H9 (cell line): ENCODE data around the gene LRP1B. TPM values are rescaled to one million over a fixed set of nuclear protein-coding genes. Genes with fewer than 3 reads are reported as not detected.

ENCODE experiments used
- DNase-seq: peaks from one replicate; pipeline ENCODE4 v3.0.0-alpha.2; 2017
- H2AFZ ChIP-seq: one replicate; pipeline ENCODE4 v1.6.1; 2013; ENCODE audit warnings: mild to moderate bottlenecking, low read length, control low read depth, moderate library complexity
- H2AK5ac ChIP-seq: 2 replicates; pipeline ENCODE4 v1.6.1; 2013; ENCODE audit warnings: low read length, control low read depth, mixed read lengths; ENCODE audit not compliant: insufficient read length
- H2BK120ac ChIP-seq: one replicate; pipeline ENCODE4 v1.6.1; 2013; ENCODE audit warnings: low read depth, mild to moderate bottlenecking, low read length, control low read depth, inconsistent platforms; ENCODE audit not compliant: poor library complexity, severe bottlenecking
- H2BK12ac ChIP-seq: 2 replicates; pipeline ENCODE4 v1.6.1; 2013; ENCODE audit warnings: low read length, control low read depth, mixed read lengths, low read depth; ENCODE audit not compliant: insufficient read length
- H2BK15ac ChIP-seq: 2 replicates; pipeline ENCODE4 v1.6.1; 2013; ENCODE audit warnings: low read depth, low read length, control low read depth
- H2BK20ac ChIP-seq: one replicate; pipeline ENCODE4 v1.6.1; 2013; ENCODE audit warnings: low read depth, mild to moderate bottlenecking, low read length, control low read depth, inconsistent platforms; ENCODE audit not compliant: poor library complexity, severe bottlenecking
- H2BK5ac ChIP-seq: 2 replicates; pipeline ENCODE4 v1.6.1; 2013; ENCODE audit warnings: low read length, control low read depth, mixed read lengths; ENCODE audit not compliant: insufficient read length
- H3K14ac ChIP-seq: 2 replicates; pipeline ENCODE4 v1.6.1; 2013; ENCODE audit warnings: low read length, control low read depth; ENCODE audit not compliant: insufficient read depth
- H3K18ac ChIP-seq: 2 replicates; pipeline ENCODE4 v1.6.1; 2013; ENCODE audit warnings: low read depth, mild to moderate bottlenecking, mixed read lengths, low read length, control low read depth; ENCODE audit not compliant: insufficient read length
- H3K23ac ChIP-seq: 2 replicates; pipeline ENCODE4 v1.6.1; 2013; ENCODE audit warnings: low read length, control low read depth, mixed read lengths, low read depth; ENCODE audit not compliant: insufficient read length
- H3K23me2 ChIP-seq: 2 replicates; pipeline ENCODE4 v1.6.1; 2013; ENCODE audit warnings: low read depth, mild to moderate bottlenecking, mixed read lengths, low read length, control low read depth; ENCODE audit not compliant: insufficient read length, poor library complexity, severe bottlenecking
- H3K27ac ChIP-seq: 2 replicates; pipeline ENCODE4 v1.5.1; 2013; ENCODE audit warnings: low read length, control low read depth, mixed read lengths, low read depth; ENCODE audit not compliant: insufficient read length
- H3K27me3 ChIP-seq: 2 replicates; pipeline ENCODE4 v1.6.1; 2013; ENCODE audit warnings: low read length, control low read depth, inconsistent platforms; ENCODE audit not compliant: insufficient read depth
- H3K4ac ChIP-seq: 2 replicates; pipeline ENCODE4 v1.6.1; 2013; ENCODE audit warnings: low read depth, mild to moderate bottlenecking, control low read depth, inconsistent platforms, low read length, moderate library complexity
- H3K4me1 ChIP-seq: 2 replicates; pipeline ENCODE4 v1.6.1; 2013; ENCODE audit warnings: low read length, control low read depth, inconsistent platforms; ENCODE audit not compliant: insufficient read depth
- H3K4me2 ChIP-seq: 2 replicates; pipeline ENCODE4 v1.6.1; 2013; ENCODE audit warnings: low read length, control low read depth, mixed read lengths; ENCODE audit not compliant: insufficient read length, insufficient read depth
- H3K56ac ChIP-seq: 2 replicates; pipeline ENCODE4 v1.6.1; 2013; ENCODE audit warnings: low read depth, mild to moderate bottlenecking, mixed read lengths, low read length, control low read depth; ENCODE audit not compliant: insufficient read length
- H3K79me1 ChIP-seq: 2 replicates; pipeline ENCODE4 v1.6.1; 2013; ENCODE audit warnings: low read depth, mild to moderate bottlenecking, moderate library complexity, low read length, control low read depth, inconsistent platforms; ENCODE audit not compliant: insufficient read depth, poor library complexity, severe bottlenecking
- H3K79me2 ChIP-seq: 2 replicates; pipeline ENCODE4 v1.6.1; 2013; ENCODE audit warnings: low read length, control low read depth, inconsistent platforms; ENCODE audit not compliant: insufficient read depth
- H3K9ac ChIP-seq: 2 replicates; pipeline ENCODE4 v1.6.1; 2013; ENCODE audit warnings: low read length, control low read depth, mixed read lengths; ENCODE audit not compliant: insufficient read length; ENCODE audit errors: extremely low read depth
- H3K9me3 ChIP-seq: one replicate; pipeline ENCODE4 v1.6.1; 2013; ENCODE audit warnings: low read depth, low read length, inconsistent platforms; ENCODE audit not compliant: control insufficient read depth
- H3T11ph ChIP-seq: one replicate; pipeline ENCODE4 v1.6.1; 2013; ENCODE audit warnings: mild to moderate bottlenecking, low read length, control low read depth, inconsistent platforms
- H4K20me1 ChIP-seq: one replicate; pipeline ENCODE4 v1.6.1; 2013; ENCODE audit not compliant: control insufficient read depth, insufficient read length, insufficient read depth
- H4K5ac ChIP-seq: 2 replicates; pipeline ENCODE4 v1.6.1; 2013; ENCODE audit warnings: low read depth, mild to moderate bottlenecking, mixed read lengths, low read length, control low read depth; ENCODE audit not compliant: insufficient read length
- H4K8ac ChIP-seq: replicated peaks from 2 replicates; pipeline ENCODE4 v1.6.1; 2013; ENCODE audit warnings: low read length, control low read depth, mixed read lengths, low read depth; ENCODE audit not compliant: insufficient read length
- H4K91ac ChIP-seq: 2 replicates; pipeline ENCODE4 v1.6.1; 2013; ENCODE audit warnings: low read depth, mild to moderate bottlenecking, moderate library complexity, mixed read lengths, low read length, control low read depth; ENCODE audit not compliant: insufficient read length
- H3K27ac Mint-ChIP-seq, 3 experiments: 2 replicates in 2 of 3; 3 replicates in 1 of 3; pipeline ENCODE4 v1.8.0; 2020 to 2021; ENCODE audit warnings: mixed read lengths in 3 of 3, mild to moderate bottlenecking in 1 of 3, moderate library complexity in 1 of 3
- H3K27me3 Mint-ChIP-seq: 2 replicates; pipeline ENCODE4 v1.8.0; 2021; ENCODE audit warnings: low read depth, mild to moderate bottlenecking, moderate library complexity, mixed read lengths
- H3K36me3 Mint-ChIP-seq, 3 experiments: 2 replicates in 2 of 3; 3 replicates in 1 of 3; pipeline ENCODE4 v1.8.0; 2020 to 2021; ENCODE audit warnings: low read depth in 3 of 3, mixed read lengths in 3 of 3; ENCODE audit not compliant: insufficient read depth in 1 of 3
- H3K4me1 Mint-ChIP-seq, 2 experiments: 2 replicates each; pipeline ENCODE4 v1.8.0; 2020; ENCODE audit warnings: mixed read lengths in 2 of 2
- H3K4me3 Mint-ChIP-seq, 2 experiments: 2 replicates in 1 of 2; 3 replicates in 1 of 2; pipeline ENCODE4 v1.8.0; 2020 to 2021; ENCODE audit warnings: mild to moderate bottlenecking in 2 of 2, mixed read lengths in 2 of 2, moderate library complexity in 1 of 2
- H3K9me3 Mint-ChIP-seq, 2 experiments: 2 replicates in 1 of 2; 3 replicates in 1 of 2; pipeline ENCODE4 v1.8.0; 2020; ENCODE audit warnings: mild to moderate bottlenecking in 2 of 2, mixed read lengths in 2 of 2, moderate library complexity in 1 of 2
- WGBS: extraction: QIAGEN DNeasy Blood & Tissue Kit; methylation state at CpG from one replicate; pipeline ENCODE4 v1.1.7; 2013; ENCODE audit warnings: missing lambda C conversion rate, low lambda C conversion rate, mixed read lengths; ENCODE audit not compliant: insufficient read length; ENCODE audit errors: extremely low coverage; 5-methylcytosine and 5-hydroxymethylcytosine counted together
- total RNA-seq: library from RNA; stranded (reverse); gene quantifications from 2 replicates; pipeline ENCODE4 v1.2.1, GENCODE V29; 2021
- TF ChIP-seq, protein P1 (sequence below): fragments of 200-600 bp; sonication (generic); conservative IDR thresholded peaks from 3 replicates; pipeline ENCODE4 v1.8.0; 2021; ENCODE audit warnings: antibody characterized with exemption, mild to moderate bottlenecking

LRP1B gene
- total RNA-seq, 1 experiment from 2014 or later: not detected

DNA sequence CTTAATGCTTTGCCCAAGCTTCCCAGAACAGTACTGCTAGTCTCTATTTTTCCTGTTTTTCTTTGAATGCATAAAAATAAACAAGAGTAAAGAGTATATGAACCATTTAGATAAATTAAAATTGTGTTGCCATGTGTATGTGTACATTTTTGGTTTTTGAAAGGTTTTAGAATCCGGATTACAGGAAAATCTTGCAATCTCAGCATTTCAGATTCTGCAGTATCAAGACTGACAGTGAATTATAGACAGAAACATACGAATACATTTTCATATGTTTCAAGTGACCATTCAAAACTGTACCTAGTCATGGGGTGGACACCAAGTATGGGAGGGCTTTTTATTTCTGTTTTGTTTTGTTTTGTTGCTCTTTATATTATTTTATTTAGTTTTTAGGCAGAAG lies 604.1 kb downstream of the LRP1B start:
- no peak overlapping the region for H2BK15ac ChIP-seq
- no peaks in the 10 kb centered on the region for H3K9me3 ChIP-seq
- no peak overlapping the region for H3K4me2 ChIP-seq
- H3K79me1 ChIP-seq: no peaks in the 10 kb centered on the region
- no peak overlapping the region for H2BK5ac ChIP-seq
- no peaks in the 10 kb centered on the region for H3K4me1 Mint-ChIP-seq
- H4K91ac ChIP-seq: no peak overlapping the region
- no peak overlapping the region for H3K56ac ChIP-seq
- no peak overlapping the region for H3K27ac ChIP-seq
- no peaks in the 10 kb centered on the region for H3K27me3 Mint-ChIP-seq
- no peak overlapping the region for H2BK12ac ChIP-seq
- no peak overlapping the region for H2AFZ ChIP-seq
- no peak overlapping the region for H3K4me3 Mint-ChIP-seq
- no peak overlapping the region for H3K23ac ChIP-seq
- no peak for DNase-seq
- H4K20me1 ChIP-seq: no peaks in the 10 kb centered on the region
- no peak overlapping the region; a peak in 1 of 7 replicates for H3K27ac Mint-ChIP-seq
- no peaks in the 10 kb centered on the region for H3K27me3 ChIP-seq
- H4K5ac ChIP-seq: no peak overlapping the region
- H2BK120ac ChIP-seq: no peak overlapping the region
- H3K79me2 ChIP-seq: no peaks in the 10 kb centered on the region
- H3K4ac ChIP-seq: no peak overlapping the region
- H3K23me2 ChIP-seq: no peaks in the 10 kb centered on the region
- no peak overlapping the region for H3T11ph ChIP-seq
- H4K8ac ChIP-seq: no peak overlapping the region
- no peak overlapping the region for H3K14ac ChIP-seq
- no CpG with 5 or more reads among the region's 2 CpGs for WGBS
- no peaks in the 10 kb centered on the region for H3K36me3 Mint-ChIP-seq
- H2AK5ac ChIP-seq: no peak overlapping the region
- TF ChIP-seq, protein P1, sequence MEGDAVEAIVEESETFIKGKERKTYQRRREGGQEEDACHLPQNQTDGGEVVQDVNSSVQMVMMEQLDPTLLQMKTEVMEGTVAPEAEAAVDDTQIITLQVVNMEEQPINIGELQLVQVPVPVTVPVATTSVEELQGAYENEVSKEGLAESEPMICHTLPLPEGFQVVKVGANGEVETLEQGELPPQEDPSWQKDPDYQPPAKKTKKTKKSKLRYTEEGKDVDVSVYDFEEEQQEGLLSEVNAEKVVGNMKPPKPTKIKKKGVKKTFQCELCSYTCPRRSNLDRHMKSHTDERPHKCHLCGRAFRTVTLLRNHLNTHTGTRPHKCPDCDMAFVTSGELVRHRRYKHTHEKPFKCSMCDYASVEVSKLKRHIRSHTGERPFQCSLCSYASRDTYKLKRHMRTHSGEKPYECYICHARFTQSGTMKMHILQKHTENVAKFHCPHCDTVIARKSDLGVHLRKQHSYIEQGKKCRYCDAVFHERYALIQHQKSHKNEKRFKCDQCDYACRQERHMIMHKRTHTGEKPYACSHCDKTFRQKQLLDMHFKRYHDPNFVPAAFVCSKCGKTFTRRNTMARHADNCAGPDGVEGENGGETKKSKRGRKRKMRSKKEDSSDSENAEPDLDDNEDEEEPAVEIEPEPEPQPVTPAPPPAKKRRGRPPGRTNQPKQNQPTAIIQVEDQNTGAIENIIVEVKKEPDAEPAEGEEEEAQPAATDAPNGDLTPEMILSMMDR: no peak
- H3K4me1 ChIP-seq: no peaks in the 10 kb centered on the region
- no peak overlapping the region for H3K9ac ChIP-seq
- no peak overlapping the region for H3K18ac ChIP-seq
- H2BK20ac ChIP-seq: no peak overlapping the region
- no peaks in the 10 kb centered on the region for H3K9me3 Mint-ChIP-seq
